ENCODE results near the gene TRIM71. TPM values are rescaled to one million over a fixed set of nuclear protein-coding genes. Genes with fewer than 3 reads are reported as not detected.
A peak's percentile ranks its signal among the peaks of the same experiment; 100 is the strongest.
"Not testable (repeated sequence)": the region's sequence is repeated elsewhere in the genome, so short reads cannot be mapped to it uniquely, and the experiment has no call there.

TRIM71 gene
- total RNA-seq, 4 donors from 2014 or later: 0.48 TPM; not detected in 3

GRCh38 chr3:32922078-32922477 lies 104.3 kb downstream of the TRIM71 start:
- TF ChIP-seq CTCF (IDR thresholded peaks at IDR 0.05) (no peak), POLR2A (IDR thresholded peaks at IDR 0.05) (no peak)
- intact Hi-C loops (cut with DNase I; ENCODE audit: low total_unique reads): no loop called here
- H3K27me3 ChIP-seq: no peaks in the 10 kb centered on the region
- H3K9me3 ChIP-seq: no peaks in the 10 kb centered on the region
- no peaks in the 10 kb centered on the region for H3K36me3 ChIP-seq
- H3K27ac ChIP-seq: no peak overlapping the region
- DNase-seq: no peak
- no peak overlapping the region for H3K4me3 ChIP-seq
- no peaks in the 10 kb centered on the region for H3K4me1 ChIP-seq

DNA sequence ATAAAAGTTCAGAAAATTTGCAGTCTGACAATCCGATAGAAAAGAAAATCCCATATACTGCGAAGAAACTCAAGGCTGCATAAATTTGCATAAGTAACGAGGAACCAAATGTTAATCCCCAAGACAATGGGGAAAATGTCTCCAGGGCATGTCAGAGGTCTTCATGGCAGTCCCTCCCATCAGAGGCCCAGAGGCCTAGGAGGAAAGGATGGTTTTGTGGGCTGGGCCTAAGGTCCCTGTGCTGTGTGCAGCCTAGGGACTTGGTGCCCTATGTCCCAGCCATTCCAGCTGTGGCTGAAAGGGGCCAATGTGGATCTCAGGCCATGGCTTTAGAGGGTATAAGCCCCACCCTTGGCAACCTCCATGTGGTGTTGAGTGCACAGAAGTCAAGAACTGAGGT lies 112.4 kb downstream of the TRIM71 start:
- intact Hi-C loops (cut with DNase I; ENCODE audit: low total_unique reads): no loop called here
- Histone ChIP-seq H3K27me3 (no peaks in the 10 kb centered on the region), H3K27ac (no peak overlapping the region), H3K4me3 (no peak overlapping the region), H3K36me3 (no peaks in the 10 kb centered on the region), H3K9me3 (no peaks in the 10 kb centered on the region), H3K4me1 (no peaks in the 10 kb centered on the region)
- DNase-seq: no peak
- no peak for TF ChIP-seq POLR2A (IDR thresholded peaks at IDR 0.05)
- TF ChIP-seq CTCF (IDR thresholded peaks at IDR 0.05): no peak

- intact Hi-C loops (cut with DNase I; ENCODE audit: low total_unique reads); H3K4me3 ChIP-seq; H3K36me3 ChIP-seq: not testable (repeated sequence)
Measured at GRCh38 chr3:32931273-32931672, 113.5 kb downstream of the TRIM71 start.

DNA sequence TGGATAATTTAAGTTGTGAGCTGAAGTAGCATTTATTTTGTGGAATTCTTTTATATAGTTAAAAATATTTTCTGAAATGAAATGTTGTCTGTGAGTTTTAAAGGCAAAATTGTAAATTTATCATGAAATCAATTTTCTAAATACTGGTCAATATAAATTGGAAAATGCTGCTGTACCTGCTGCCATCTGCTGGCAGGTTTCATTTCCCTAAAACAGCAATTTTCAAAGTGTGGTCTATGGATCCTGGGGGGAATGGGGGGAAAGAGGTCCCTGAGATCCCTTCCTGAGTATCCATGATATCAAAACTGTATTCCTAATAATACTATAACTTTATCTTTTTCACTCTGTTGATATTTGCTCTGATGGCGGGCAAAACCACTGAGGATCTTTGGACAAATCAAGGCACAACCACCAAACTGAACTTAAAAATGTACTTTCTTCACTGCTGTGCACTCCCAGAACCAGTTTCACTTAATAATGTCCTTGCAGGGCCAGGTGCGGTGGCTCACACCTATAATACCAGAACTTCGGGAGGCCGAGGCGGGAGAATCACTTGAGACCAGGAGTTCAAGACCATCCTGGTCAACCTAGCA lies 116.4 kb downstream of the TRIM71 start:
- intact Hi-C loops (cut with DNase I; ENCODE audit: low total_unique reads): no loop called here
- DNase-seq: no peak
- H3K4me1 ChIP-seq: no peaks in the 10 kb centered on the region
- H3K4me3 ChIP-seq: no peak overlapping the region
- TF ChIP-seq POLR2A (IDR thresholded peaks at IDR 0.05) (no peak), CTCF (IDR thresholded peaks at IDR 0.05) (peak; percentile 23 to 48 (median 40))
- no peaks in the 10 kb centered on the region for H3K36me3 ChIP-seq
- H3K27me3 ChIP-seq: no peaks in the 10 kb centered on the region
- H3K9me3 ChIP-seq: no peaks in the 10 kb centered on the region
- no peak overlapping the region for H3K27ac ChIP-seq

More at GRCh38 chr3:32931273-32931672, 113.5 kb downstream of the TRIM71 start:
- DNase-seq, H3K4me1 ChIP-seq, H3K27ac ChIP-seq, H3K9me3 ChIP-seq, H3K27me3 ChIP-seq: not testable (repeated sequence)

DNA sequence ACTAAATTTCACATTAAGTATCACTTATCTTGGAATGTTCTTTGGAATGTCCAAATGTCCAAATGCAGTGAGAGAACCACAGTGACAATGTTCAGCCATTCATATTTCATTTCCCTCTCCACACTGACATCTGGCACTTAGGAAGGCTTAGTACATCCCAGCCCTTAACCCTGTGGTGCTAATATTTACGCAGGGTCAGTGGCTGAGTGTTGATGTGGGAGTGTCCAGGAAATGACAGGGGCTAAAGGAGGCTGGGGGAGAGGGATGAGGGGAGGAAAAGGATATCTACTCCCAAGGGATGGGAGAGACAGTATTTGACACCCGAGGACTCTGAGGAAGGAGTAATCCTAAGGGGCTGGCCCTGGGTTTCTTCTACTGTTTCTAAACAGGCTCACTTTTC lies 119.5 kb downstream of the TRIM71 start:
- intact Hi-C loops (cut with DNase I; ENCODE audit: low total_unique reads): no loop called here
- no peak for DNase-seq
- Histone ChIP-seq H3K27me3 (no peaks in the 10 kb centered on the region), H3K9me3 (no peaks in the 10 kb centered on the region), H3K4me1 (no peaks in the 10 kb centered on the region), H3K36me3 (no peaks in the 10 kb centered on the region), H3K4me3 (no peak overlapping the region), H3K27ac (no peak overlapping the region)
- TF ChIP-seq POLR2A (IDR thresholded peaks at IDR 0.05) (no peak), CTCF (IDR thresholded peaks at IDR 0.05) (no peak)

- H3K9me3 ChIP-seq; H3K27me3 ChIP-seq; H3K36me3 ChIP-seq; H3K27ac ChIP-seq; H3K4me1 ChIP-seq; DNase-seq; intact Hi-C loops (cut with DNase I; ENCODE audit: low total_unique reads); H3K4me3 ChIP-seq: not testable (repeated sequence)
Measured at GRCh38 chr3:32939531-32940284, 121.9 kb downstream of the TRIM71 start.
